HEK293 (cell line): ENCODE measurements around the gene LRP1B.

Source experiments
- CTCF ChIA-PET: fragments of 350-600 bp; formaldehyde crosslinking; extraction: SDS; loops from one replicate; lab custom pipeline; 2021; ENCODE audit warnings: antibody characterized with exemption; lab: Yijun Ruan, JAX
- POLR2A ChIA-PET: fragments of 300-600 bp; formaldehyde crosslinking; extraction: SDS; loops from one replicate; lab custom pipeline; 2020; ENCODE audit warnings: antibody characterized with exemption, inconsistent platforms; lab: Yijun Ruan, JAX
- H3K27ac ChIP-seq: fragments of 200-500 bp; sonication (Bioruptor generic); 2 replicates; pipeline ENCODE4 v1.5.1; 2014; ENCODE audit warnings: low read depth, low read length, control low read depth, inconsistent platforms; ENCODE audit errors: extremely low read depth
- H3K36me3 ChIP-seq, 2 experiments: fragments of 200-500 bp in 1 of 2; sonication (Bioruptor generic) in 1 of 2; 1 replicate in 1 of 2; 2 replicates in 1 of 2; pipeline ENCODE4 v1.5.1; 2014 to 2017; ENCODE audit warnings: inconsistent platforms in 2 of 2, low read length in 2 of 2; ENCODE audit not compliant: control insufficient read depth in 2 of 2, insufficient read depth in 1 of 2
- H3K4me1 ChIP-seq: fragments of 200-500 bp; sonication (Bioruptor generic); 2 replicates; pipeline ENCODE4 v1.5.1; 2014; ENCODE audit warnings: mild to moderate bottlenecking, low read length, inconsistent platforms; ENCODE audit not compliant: control insufficient read depth, insufficient read depth
- H3K4me3 ChIP-seq: 2 replicates; pipeline ENCODE4 v1.5.1; 2011; ENCODE audit warnings: low read depth, mild to moderate bottlenecking, control low read depth, low read length, moderate library complexity
- H3K9me3 ChIP-seq: fragments of 200-500 bp; sonication (Bioruptor generic); 2 replicates; pipeline ENCODE4 v1.5.1; 2014; ENCODE audit warnings: low read depth, low read length, inconsistent platforms; ENCODE audit not compliant: control insufficient read depth, insufficient read depth
- BCL11A ChIP-seq: fragments of 450-650 bp; formaldehyde crosslinking; IDR thresholded peaks from 2 replicates; pipeline ENCODE4 v1.5.1; 2016; ENCODE audit warnings: low read depth, missing biosample characterization, missing genetic modification characterization
- GLI2 ChIP-seq: fragments of 450-650 bp; formaldehyde crosslinking; IDR thresholded peaks from 2 replicates; pipeline ENCODE4; 2017; ENCODE audit warnings: missing biosample characterization, missing genetic modification characterization, low read depth, borderline replicate concordance
- KLF7 ChIP-seq: fragments of 450-650 bp; formaldehyde crosslinking; IDR thresholded peaks from 2 replicates; pipeline ENCODE4 v1.5.1; 2016; ENCODE audit warnings: missing biosample characterization, missing genetic modification characterization, borderline replicate concordance
- SALL2 ChIP-seq: fragments of 450-650 bp; formaldehyde crosslinking; IDR thresholded peaks from 2 replicates; pipeline ENCODE4 v1.5.0; 2017; ENCODE audit warnings: missing biosample characterization, mild to moderate bottlenecking, missing genetic modification characterization, borderline replicate concordance
- SCRT1 ChIP-seq: fragments of 450-650 bp; formaldehyde crosslinking; IDR thresholded peaks from 2 replicates; pipeline ENCODE4 v1.5.1; 2016; ENCODE audit warnings: missing biosample characterization, missing genetic modification characterization, borderline replicate concordance
- SP7 ChIP-seq: fragments of 450-650 bp; formaldehyde crosslinking; IDR thresholded peaks from 2 replicates; pipeline ENCODE4 v1.5.1; 2016; ENCODE audit warnings: missing biosample characterization, missing genetic modification characterization
- WT1 ChIP-seq: fragments of 450-650 bp; formaldehyde crosslinking; IDR thresholded peaks from 2 replicates; pipeline ENCODE4 v1.5.1; 2016; ENCODE audit warnings: missing biosample characterization, missing genetic modification characterization
- YY2 ChIP-seq: fragments of 450-650 bp; formaldehyde crosslinking; IDR thresholded peaks from 2 replicates; pipeline ENCODE4 v1.5.1; 2016; ENCODE audit warnings: missing biosample characterization, missing genetic modification characterization
- ZBTB48 ChIP-seq: fragments of 450-650 bp; formaldehyde crosslinking; IDR thresholded peaks from 2 replicates; pipeline ENCODE4 v1.5.1; 2016; ENCODE audit warnings: missing biosample characterization, missing genetic modification characterization
- ZNF132 ChIP-seq: fragments of 450-650 bp; formaldehyde crosslinking; IDR thresholded peaks from 2 replicates; pipeline ENCODE4 v1.5.1; 2017; ENCODE audit warnings: missing biosample characterization, missing genetic modification characterization, borderline replicate concordance
- ZNF133 ChIP-seq: fragments of 450-650 bp; formaldehyde crosslinking; IDR thresholded peaks from 2 replicates; pipeline ENCODE4 v1.5.1; 2016; ENCODE audit warnings: missing biosample characterization, missing genetic modification characterization
- ZNF146 ChIP-seq: fragments of 450-650 bp; formaldehyde crosslinking; IDR thresholded peaks from 2 replicates; pipeline ENCODE4 v1.5.1; 2016; ENCODE audit warnings: missing biosample characterization, missing genetic modification characterization
- ZNF211 ChIP-seq: fragments of 450-650 bp; formaldehyde crosslinking; IDR thresholded peaks from 2 replicates; pipeline ENCODE4 v1.5.1; 2016; ENCODE audit warnings: low read depth, missing biosample characterization, missing genetic modification characterization
- ZNF274 ChIP-seq, 2 experiments: fragments of 200-500 bp in 1 of 2; fragments of 450-650 bp in 1 of 2; sonication (Bioruptor generic) in 1 of 2; formaldehyde crosslinking in 1 of 2; IDR thresholded peaks; 2 replicates each; pipeline versions ENCODE4 v1.5.1 to v1.6.1; 2014 to 2016; ENCODE audit warnings: borderline replicate concordance in 1 of 2, inconsistent platforms in 1 of 2, low read length in 1 of 2, missing biosample characterization in 1 of 2, missing genetic modification characterization in 1 of 2
- ZNF335 ChIP-seq: fragments of 450-650 bp; formaldehyde crosslinking; conservative IDR thresholded peaks from 2 replicates; pipeline ENCODE4 v1.5.1; 2016; ENCODE audit warnings: missing biosample characterization, missing genetic modification characterization
- ZNF404 ChIP-seq: fragments of 450-650 bp; formaldehyde crosslinking; IDR thresholded peaks from 2 replicates; pipeline ENCODE4 v1.5.1; 2017; ENCODE audit warnings: missing biosample characterization, missing genetic modification characterization
- ZNF48 ChIP-seq: fragments of 450-650 bp; formaldehyde crosslinking; IDR thresholded peaks from 2 replicates; pipeline ENCODE4 v1.5.1; 2016; ENCODE audit warnings: missing biosample characterization, missing genetic modification characterization
- ZNF585B ChIP-seq: fragments of 450-650 bp; formaldehyde crosslinking; IDR thresholded peaks from 2 replicates; pipeline ENCODE4 v1.5.1; 2016; ENCODE audit warnings: missing biosample characterization, missing genetic modification characterization
- ZNF621 ChIP-seq: fragments of 450-650 bp; formaldehyde crosslinking; IDR thresholded peaks from 2 replicates; pipeline ENCODE4 v1.5.1; 2017; ENCODE audit warnings: missing biosample characterization, missing genetic modification characterization
- ZNF623 ChIP-seq: fragments of 450-650 bp; formaldehyde crosslinking; IDR thresholded peaks from 2 replicates; pipeline ENCODE4 v1.5.1; 2016; ENCODE audit warnings: missing biosample characterization, missing genetic modification characterization
- ZNF658 ChIP-seq: fragments of 450-650 bp; formaldehyde crosslinking; IDR thresholded peaks from 2 replicates; pipeline ENCODE4; 2016; ENCODE audit warnings: missing biosample characterization, missing genetic modification characterization
- ZNF777 ChIP-seq: fragments of 450-650 bp; formaldehyde crosslinking; IDR thresholded peaks from 2 replicates; pipeline ENCODE4 v1.5.1; 2017; ENCODE audit warnings: missing biosample characterization, missing genetic modification characterization, borderline replicate concordance
- ZSCAN18 ChIP-seq: fragments of 450-650 bp; formaldehyde crosslinking; IDR thresholded peaks from 2 replicates; pipeline ENCODE4 v1.5.1; 2016; ENCODE audit warnings: missing biosample characterization, missing genetic modification characterization
- ZSCAN23 ChIP-seq: fragments of 450-650 bp; formaldehyde crosslinking; IDR thresholded peaks from 2 replicates; pipeline ENCODE4 v1.5.1; 2016; ENCODE audit warnings: missing biosample characterization, missing genetic modification characterization
- TF ChIP-seq, protein P1 (sequence below): fragments of 450-650 bp; IDR thresholded peaks from 2 replicates; pipeline ENCODE4 v1.5.1; 2018; ENCODE audit warnings: missing biosample characterization, mild to moderate bottlenecking, missing genetic modification characterization
- TF ChIP-seq, protein P2 (sequence below): fragments of 450-650 bp; formaldehyde crosslinking; IDR thresholded peaks from 2 replicates; pipeline ENCODE4 v1.5.1; 2016; ENCODE audit warnings: missing biosample characterization, missing genetic modification characterization
- TF ChIP-seq, protein P3 (sequence below): fragments of 450-650 bp; formaldehyde crosslinking; IDR thresholded peaks from 2 replicates; pipeline ENCODE4 v1.5.1; 2016; ENCODE audit warnings: missing biosample characterization, missing genetic modification characterization, borderline replicate concordance
- TF ChIP-seq, protein P4 (sequence below): fragments of 450-650 bp; formaldehyde crosslinking; IDR thresholded peaks from 2 replicates; pipeline ENCODE4 v1.5.1; 2016; ENCODE audit warnings: missing biosample characterization, missing genetic modification characterization, low read depth

Gene LRP1B

GRCh38 chr2:140504601-140505000 is 1626.2 kb downstream of the LRP1B start:
- no peaks in the 10 kb centered on the region for H3K9me3 ChIP-seq
- POLR2A ChIA-PET: no interaction called here

GRCh38 chr2:140502951-140503630 is 1627.7 kb downstream of the LRP1B start:
- CTCF ChIA-PET: interaction anchor here (0.6 kb wide), 2 partner anchors 626 to 1371 kb away, joined by 3 to 4 read pairs; no protein-coding TSS in a partner anchor
- POLR2A ChIA-PET: no interaction called here
- Histone ChIP-seq H3K27ac (no peak overlapping the region), H3K36me3 (no peaks in the 10 kb centered on the region), H3K9me3 (no peaks in the 10 kb centered on the region), H3K4me1 (peaks cover 3% of the 10 kb centered on the region; the same call in 1 of the 2 replicates), H3K4me3 (no peak overlapping the region)
- no peak for TF ChIP-seq ZNF211
- no peak for TF ChIP-seq ZNF132 (tag by site-specific recombination)
- TF ChIP-seq ZNF146 (tag by site-specific recombination): no peak
- TF ChIP-seq ZNF133 (tag by site-specific recombination): no peak
- TF ChIP-seq ZSCAN23: no peak
- no peak for TF ChIP-seq ZBTB48 (tag by site-specific recombination)
- no peak for TF ChIP-seq KLF7
- no peak for TF ChIP-seq ZSCAN18 (tag by site-specific recombination)
- TF ChIP-seq ZNF274 (IDR thresholded peaks at IDR 0.05; ENCODE audit: low read length): no peak
- TF ChIP-seq ZNF274 (tag by site-specific recombination; IDR thresholded peaks at IDR 0.05; ENCODE audit: borderline replicate concordance): no peak
- TF ChIP-seq ZNF621 (tag by site-specific recombination): no peak

More at GRCh38 chr2:140504601-140505000, 1626.2 kb downstream of the LRP1B start:
- Histone ChIP-seq H3K36me3 (no peaks in the 10 kb centered on the region), H3K4me3 (no peak overlapping the region), H3K27ac (no peak overlapping the region)
- CTCF ChIA-PET: interaction anchor here (0.6 to 0.7 kb wide), 2 partner anchors 214 to 1964 kb away, joined by 3 read pairs; no protein-coding TSS in a partner anchor
- no peak for TF ChIP-seq ZNF623 (tag by site-specific recombination)
- no peak for TF ChIP-seq ZNF585B (tag by site-specific recombination)
- TF ChIP-seq BCL11A: no peak
- TF ChIP-seq ZNF211: no peak
- TF ChIP-seq SALL2: no peak
- no peak for TF ChIP-seq ZNF335 (tag by site-specific recombination)
- no peak for TF ChIP-seq ZNF658 (tag by site-specific recombination)
- no peak for TF ChIP-seq ZNF48
- no peak for TF ChIP-seq SCRT1
- TF ChIP-seq, protein P1, sequence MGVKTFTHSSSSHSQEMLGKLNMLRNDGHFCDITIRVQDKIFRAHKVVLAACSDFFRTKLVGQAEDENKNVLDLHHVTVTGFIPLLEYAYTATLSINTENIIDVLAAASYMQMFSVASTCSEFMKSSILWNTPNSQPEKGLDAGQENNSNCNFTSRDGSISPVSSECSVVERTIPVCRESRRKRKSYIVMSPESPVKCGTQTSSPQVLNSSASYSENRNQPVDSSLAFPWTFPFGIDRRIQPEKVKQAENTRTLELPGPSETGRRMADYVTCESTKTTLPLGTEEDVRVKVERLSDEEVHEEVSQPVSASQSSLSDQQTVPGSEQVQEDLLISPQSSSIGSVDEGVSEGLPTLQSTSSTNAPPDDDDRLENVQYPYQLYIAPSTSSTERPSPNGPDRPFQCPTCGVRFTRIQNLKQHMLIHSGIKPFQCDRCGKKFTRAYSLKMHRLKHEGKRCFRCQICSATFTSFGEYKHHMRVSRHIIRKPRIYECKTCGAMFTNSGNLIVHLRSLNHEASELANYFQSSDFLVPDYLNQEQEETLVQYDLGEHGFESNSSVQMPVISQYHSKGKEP (tag by site-specific recombination): no peak
- TF ChIP-seq, protein P2, sequence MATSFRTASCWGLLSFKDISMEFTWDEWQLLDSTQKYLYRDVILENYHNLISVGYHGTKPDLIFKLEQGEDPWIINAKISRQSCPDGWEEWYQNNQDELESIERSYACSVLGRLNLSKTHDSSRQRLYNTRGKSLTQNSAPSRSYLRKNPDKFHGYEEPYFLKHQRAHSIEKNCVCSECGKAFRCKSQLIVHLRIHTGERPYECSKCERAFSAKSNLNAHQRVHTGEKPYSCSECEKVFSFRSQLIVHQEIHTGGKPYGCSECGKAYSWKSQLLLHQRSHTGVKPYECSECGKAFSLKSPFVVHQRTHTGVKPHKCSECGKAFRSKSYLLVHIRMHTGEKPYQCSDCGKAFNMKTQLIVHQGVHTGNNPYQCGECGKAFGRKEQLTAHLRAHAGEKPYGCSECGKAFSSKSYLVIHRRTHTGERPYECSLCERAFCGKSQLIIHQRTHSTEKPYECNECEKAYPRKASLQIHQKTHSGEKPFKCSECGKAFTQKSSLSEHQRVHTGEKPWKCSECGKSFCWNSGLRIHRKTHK (tag by site-specific recombination): no peak
- TF ChIP-seq GLI2: no peak
- TF ChIP-seq, protein P3, sequence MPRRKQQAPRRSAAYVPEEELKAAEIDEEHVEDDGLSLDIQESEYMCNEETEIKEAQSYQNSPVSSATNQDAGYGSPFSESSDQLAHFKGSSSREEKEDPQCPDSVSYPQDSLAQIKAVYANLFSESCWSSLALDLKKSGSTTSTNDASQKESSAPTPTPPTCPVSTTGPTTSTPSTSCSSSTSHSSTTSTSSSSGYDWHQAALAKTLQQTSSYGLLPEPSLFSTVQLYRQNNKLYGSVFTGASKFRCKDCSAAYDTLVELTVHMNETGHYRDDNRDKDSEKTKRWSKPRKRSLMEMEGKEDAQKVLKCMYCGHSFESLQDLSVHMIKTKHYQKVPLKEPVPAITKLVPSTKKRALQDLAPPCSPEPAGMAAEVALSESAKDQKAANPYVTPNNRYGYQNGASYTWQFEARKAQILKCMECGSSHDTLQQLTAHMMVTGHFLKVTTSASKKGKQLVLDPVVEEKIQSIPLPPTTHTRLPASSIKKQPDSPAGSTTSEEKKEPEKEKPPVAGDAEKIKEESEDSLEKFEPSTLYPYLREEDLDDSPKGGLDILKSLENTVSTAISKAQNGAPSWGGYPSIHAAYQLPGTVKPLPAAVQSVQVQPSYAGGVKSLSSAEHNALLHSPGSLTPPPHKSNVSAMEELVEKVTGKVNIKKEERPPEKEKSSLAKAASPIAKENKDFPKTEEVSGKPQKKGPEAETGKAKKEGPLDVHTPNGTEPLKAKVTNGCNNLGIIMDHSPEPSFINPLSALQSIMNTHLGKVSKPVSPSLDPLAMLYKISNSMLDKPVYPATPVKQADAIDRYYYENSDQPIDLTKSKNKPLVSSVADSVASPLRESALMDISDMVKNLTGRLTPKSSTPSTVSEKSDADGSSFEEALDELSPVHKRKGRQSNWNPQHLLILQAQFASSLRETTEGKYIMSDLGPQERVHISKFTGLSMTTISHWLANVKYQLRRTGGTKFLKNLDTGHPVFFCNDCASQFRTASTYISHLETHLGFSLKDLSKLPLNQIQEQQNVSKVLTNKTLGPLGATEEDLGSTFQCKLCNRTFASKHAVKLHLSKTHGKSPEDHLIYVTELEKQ (tag by site-specific recombination): no peak
- no peak for TF ChIP-seq ZNF404
- TF ChIP-seq, protein P4, sequence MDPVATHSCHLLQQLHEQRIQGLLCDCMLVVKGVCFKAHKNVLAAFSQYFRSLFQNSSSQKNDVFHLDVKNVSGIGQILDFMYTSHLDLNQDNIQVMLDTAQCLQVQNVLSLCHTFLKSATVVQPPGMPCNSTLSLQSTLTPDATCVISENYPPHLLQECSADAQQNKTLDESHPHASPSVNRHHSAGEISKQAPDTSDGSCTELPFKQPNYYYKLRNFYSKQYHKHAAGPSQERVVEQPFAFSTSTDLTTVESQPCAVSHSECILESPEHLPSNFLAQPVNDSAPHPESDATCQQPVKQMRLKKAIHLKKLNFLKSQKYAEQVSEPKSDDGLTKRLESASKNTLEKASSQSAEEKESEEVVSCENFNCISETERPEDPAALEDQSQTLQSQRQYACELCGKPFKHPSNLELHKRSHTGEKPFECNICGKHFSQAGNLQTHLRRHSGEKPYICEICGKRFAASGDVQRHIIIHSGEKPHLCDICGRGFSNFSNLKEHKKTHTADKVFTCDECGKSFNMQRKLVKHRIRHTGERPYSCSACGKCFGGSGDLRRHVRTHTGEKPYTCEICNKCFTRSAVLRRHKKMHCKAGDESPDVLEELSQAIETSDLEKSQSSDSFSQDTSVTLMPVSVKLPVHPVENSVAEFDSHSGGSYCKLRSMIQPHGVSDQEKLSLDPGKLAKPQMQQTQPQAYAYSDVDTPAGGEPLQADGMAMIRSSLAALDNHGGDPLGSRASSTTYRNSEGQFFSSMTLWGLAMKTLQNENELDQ (tag by site-specific recombination): no peak
- no peak for TF ChIP-seq WT1 (tag by site-specific recombination)
- no peak for TF ChIP-seq SP7 (tag by site-specific recombination)
- no peak for TF ChIP-seq ZNF777 (tag by site-specific recombination)
- no peak for TF ChIP-seq YY2
- TF ChIP-seq, all 188 proteins: peak for 0
- H3K4me1 ChIP-seq: no peaks in the 10 kb centered on the region
